GM12878 (cell line): ENCODE results near the gene TM4SF18. TPM values are rescaled to one million over a fixed set of nuclear protein-coding genes. Genes with fewer than 3 reads are reported as not detected.

Experiments
- ATAC-seq: fragments of 200-7000 bp; cut with Tn5 transposase; 3 replicates; pipeline ENCODE4 v1.9.1; 2020; ENCODE audit warnings: mild to moderate bottlenecking, moderate library complexity
- BruUV-seq: library from RNA; stranded (reverse); fragments of 400-500 nt; replicated peaks from 2 replicates; lab custom pipeline; 2021; lab: Mats Ljungman, UMichigan
- CTCF ChIA-PET: fragments of 300-600 bp; sonication (Branson Sonifier 250); formaldehyde crosslinking; extraction: SDS; loops from one replicate; lab custom pipeline; 2021; ENCODE audit warnings: inconsistent platforms; lab: Yijun Ruan, JAX
- POLR2A ChIA-PET: fragments of 350-600 bp; formaldehyde crosslinking; extraction: SDS; loops from one replicate; lab custom pipeline; 2021; ENCODE audit warnings: inconsistent platforms; lab: Charles Lee
- RAD21 ChIA-PET: fragments of 300-600 bp; sonication (Branson Sonifier 250); formaldehyde crosslinking; loops from one replicate; lab custom pipeline; 2023; ENCODE audit warnings: antibody characterized with exemption; ENCODE audit not compliant: unreplicated experiment; lab: Charles Lee
- SMC1A ChIA-PET: fragments of 300-600 bp; sonication (Branson Sonifier 250); formaldehyde crosslinking; loops from one replicate; lab custom pipeline; 2023; ENCODE audit not compliant: unreplicated experiment, uncharacterized antibody; lab: Charles Lee
- DNase-seq: peaks from one replicate; pipeline ENCODE4 v3.0.0-alpha.2; 2011; ENCODE audit warnings: low read depth, low spot score
- FAIRE-seq: peaks from 3 replicates; lab custom pipeline; 2011; peaks lifted over from hg19 to GRCh38; lab: Jason Lieb, UNC
- H2AFZ ChIP-seq: 2 replicates; pipeline ENCODE4 v1.6.0; 2011; ENCODE audit warnings: low read depth, low read length, control low read depth; ENCODE audit not compliant: control insufficient read depth
- H3K27ac ChIP-seq: 2 replicates; pipeline ENCODE4 v1.5.1; 2011; ENCODE audit warnings: control low read depth; ENCODE audit not compliant: control insufficient read depth, insufficient read depth
- H3K27me3 ChIP-seq, 2 experiments: replicated peaks in 1 of 2; 2 replicates each; pipeline versions ENCODE4 v1.6.0 to v1.6.1; 2011; ENCODE audit warnings: low read length in 1 of 2; ENCODE audit not compliant: control insufficient read depth in 2 of 2, insufficient read depth in 2 of 2
- H3K36me3 ChIP-seq, 2 experiments: 2 replicates each; pipeline ENCODE4 v1.5.1; 2011; ENCODE audit warnings: low read length in 1 of 2; ENCODE audit not compliant: control insufficient read depth in 2 of 2, insufficient read depth in 2 of 2
- H3K4me1 ChIP-seq: 2 replicates; pipeline ENCODE4 v1.6.1; 2011; ENCODE audit warnings: mild to moderate bottlenecking, low read length, moderate library complexity, mixed read lengths; ENCODE audit not compliant: control insufficient read depth, insufficient read depth
- H3K4me2 ChIP-seq: 2 replicates; pipeline ENCODE4 v1.6.0; 2011; ENCODE audit warnings: control low read depth; ENCODE audit not compliant: control insufficient read depth, insufficient read depth
- H3K4me3 ChIP-seq: fragments of 200-600 bp; sonication (generic); 2 replicates; pipeline ENCODE4 v1.5.1; 2016
- H3K79me2 ChIP-seq: 2 replicates; pipeline ENCODE4 v1.6.0; 2011; ENCODE audit warnings: low read length; ENCODE audit not compliant: control insufficient read depth, insufficient read depth
- H3K9ac ChIP-seq: 2 replicates; pipeline ENCODE4 v1.8.0; 2011; ENCODE audit warnings: low read length, control low read depth, mixed read lengths; ENCODE audit not compliant: control insufficient read depth, insufficient read depth
- H3K9me3 ChIP-seq: replicated peaks from 3 replicates; pipeline ENCODE4 v1.5.1; 2011; ENCODE audit warnings: mild to moderate bottlenecking, low read length; ENCODE audit not compliant: control insufficient read depth, insufficient read depth
- H4K20me1 ChIP-seq: 2 replicates; pipeline ENCODE4 v1.6.0; 2011; ENCODE audit not compliant: control insufficient read depth, insufficient read depth
- BMI1 ChIP-seq: fragments of 450-650 bp; IDR thresholded peaks from 2 replicates; pipeline ENCODE4 v1.6.1; 2016; ENCODE audit warnings: mild to moderate bottlenecking, moderate library complexity, borderline replicate concordance
- E2F8 ChIP-seq: fragments of 450-650 bp; IDR thresholded peaks from 2 replicates; pipeline ENCODE4 v1.6.1; 2018; ENCODE audit warnings: mild to moderate bottlenecking, low read depth, moderate library complexity; ENCODE audit not compliant: partially characterized antibody
- EGR1 ChIP-seq, 2 experiments: IDR thresholded peaks; 1 replicate in 1 of 2; 2 replicates in 1 of 2; pipeline ENCODE4 v1.6.1; 2011 to 2012; ENCODE audit warnings: low read depth in 2 of 2, low read length in 2 of 2, borderline replicate concordance in 1 of 2, mild to moderate bottlenecking in 1 of 2, moderate library complexity in 1 of 2
- MXI1 ChIP-seq: fragments of 150-350 bp; IDR thresholded peaks from 2 replicates; pipeline ENCODE4 v1.6.1; 2011; ENCODE audit warnings: low read depth, mild to moderate bottlenecking, inconsistent platforms, low read length, improper control_type of control experiment
- NFYA ChIP-seq: IDR thresholded peaks from 2 replicates; pipeline ENCODE4 v1.6.1; 2011; ENCODE audit warnings: low read depth, mild to moderate bottlenecking, low read length, improper control_type of control experiment, borderline replicate concordance
- PBX3 ChIP-seq: IDR thresholded peaks from 2 replicates; pipeline ENCODE4 v1.6.1; 2011; ENCODE audit warnings: mild to moderate bottlenecking, low read depth, low read length, moderate library complexity; ENCODE audit not compliant: insufficient replicate concordance
- PML ChIP-seq: IDR thresholded peaks from 2 replicates; pipeline ENCODE4 v1.6.1; 2012; ENCODE audit warnings: low read length, inconsistent platforms
- POLR2A ChIP-seq: IDR thresholded peaks from 2 replicates; pipeline ENCODE4 v1.6.1; 2011; ENCODE audit warnings: low read depth, mild to moderate bottlenecking, low read length
- RBBP5 ChIP-seq: fragments of 200-600 bp; sonication (generic); conservative IDR thresholded peaks from 2 replicates; pipeline ENCODE4 v1.6.1; 2016
- RELA ChIP-seq: fragments of 450-650 bp; IDR thresholded peaks from 2 replicates; pipeline ENCODE4 v1.8.0; 2014; ENCODE audit warnings: borderline replicate concordance; ENCODE audit not compliant: partially characterized antibody
- TARDBP ChIP-seq: IDR thresholded peaks from 2 replicates; pipeline ENCODE4 v1.6.1; 2016; ENCODE audit warnings: borderline replicate concordance
- TCF3 ChIP-seq: IDR thresholded peaks from 2 replicates; pipeline ENCODE4 v1.6.1; 2012; ENCODE audit warnings: low read depth, mild to moderate bottlenecking, low read length, borderline replicate concordance; ENCODE audit not compliant: insufficient read depth
- ZNF24 ChIP-seq: fragments of 450-650 bp; IDR thresholded peaks from 2 replicates; pipeline ENCODE4 v1.6.1; 2017; ENCODE audit warnings: antibody characterized with exemption, mild to moderate bottlenecking
- ZNF687 ChIP-seq: fragments of 450-650 bp; IDR thresholded peaks from 2 replicates; pipeline ENCODE4 v1.6.1; 2017; ENCODE audit warnings: mild to moderate bottlenecking, moderate library complexity
- WGBS: methylation state at CpG from one replicate; pipeline ENCODE4 v1.1.6; 2016; ENCODE audit warnings: low lambda C conversion rate; ENCODE audit not compliant: insufficient replicate concordance, insufficient coverage; ENCODE audit errors: missing lambda C conversion rate; 5-methylcytosine and 5-hydroxymethylcytosine counted together
- in situ Hi-C: fragments of 300-500 bp; cut with MboI; formaldehyde crosslinking; loops from 9 replicates; pipeline ENCODE4 v1.14.3; 2018; ENCODE audit warnings: mixed read lengths
- intact Hi-C: fragments of 100-400 bp; cut with micrococcal nuclease; formaldehyde crosslinking; loops from one replicate; pipeline ENCODE4 v1.14.2; 2022; ENCODE audit not compliant: unreplicated experiment
- polyA plus RNA-seq, 11 experiments: library from polyadenylated mRNA; depleted of rRNA in 4 of 11; unstranded in 6 of 11; stranded (reverse) in 5 of 11; fragments of >200 nt; fragmentation: Nextera tagmentation in 4 of 11; fragmentation: Illumina TruSeq in 1 of 11; extraction: Ambion mirVana in 4 of 11; extraction: Trizol in 1 of 11; gene quantifications; 1 replicate in 1 of 11; 2 replicates in 10 of 11; pipeline versions ENCODE4 v1.2.1 to v1.2.3, GENCODE V29; 2011 to 2016; ENCODE audit warnings: inconsistent platforms in 2 of 11, missing spikeins in 2 of 11, low read depth in 1 of 11
- total RNA-seq, 4 experiments: library from RNA; depleted of rRNA in 3 of 4; stranded (reverse); fragments of >200 nt in 3 of 4; fragmentation: Illumina TruSeq in 1 of 4; extraction: Trizol in 1 of 4; gene quantifications; 2 replicates each; pipeline versions ENCODE4 v1.2.1 to v1.2.3, GENCODE V29; 2013 to 2021

TM4SF18 gene
- total and polyA plus RNA-seq, 10 of the 15 experiments (the other 5 are each of a cell fraction or from before 2014, with no cell fraction given) = 0.01 TPM; not detected in 9

GRCh38 chr3:149269687-149270086 is 63.7 kb downstream of the TM4SF18 start:
- ChIA-PET POLR2A (no interaction called here), SMC1A (interaction anchor here (1.4 to 2.0 kb wide), 2 partner anchors 140 to 149 kb away, joined by 3 to 8 read pairs; partner anchors contain the start of gene HPS3), CTCF (interaction anchor here (2.0 to 2.4 kb wide), 3 partner anchors 141 to 314 kb away, joined by 4 to 28 read pairs (median 10); partner anchors contain the start of gene HPS3), RAD21 (interaction anchor here (2.6 kb wide), 1 partner anchor 149 kb away, joined by 12 read pairs; no protein-coding TSS in a partner anchor)
- Histone ChIP-seq H3K79me2 (no peaks in the 10 kb centered on the region), H3K27ac (no peak overlapping the region), H3K9me3 (no peaks in the 10 kb centered on the region), H3K4me3 (no peak overlapping the region), H3K36me3 (no peaks in the 10 kb centered on the region), H3K4me2 (no peak overlapping the region), H2AFZ (no peak overlapping the region), H3K9ac (no peak overlapping the region), H3K27me3 (no peaks in the 10 kb centered on the region), H4K20me1 (no peaks in the 10 kb centered on the region), H3K4me1 (0 out of 2 replicates have a peak, but pooled peaks cover 2% of the 10 kb centered on the region)
- 90% methylated on average over 7 of the region's 7 CpGs for WGBS
- ATAC-seq = no peak
- FAIRE-seq = no peak
- intact Hi-C loops (loop anchor here (10.0 kb wide), 2 partner anchors 65 to 405 kb away; partner anchors contain the start of gene CPA3), in situ Hi-C loops (loop anchor here (5.0 to 10.0 kb wide), 3 partner anchors 152 to 405 kb away; partner anchors contain the start of gene CPA3)
- no peak for DNase-seq
- no TSS peak for BruUV-seq
- TF ChIP-seq TARDBP = no peak
- no peak for TF ChIP-seq E2F8
- TF ChIP-seq BMI1 = no peak
- no peak for TF ChIP-seq NFYA
- TF ChIP-seq PML = no peak
- TF ChIP-seq PBX3 = no peak
- TF ChIP-seq MXI1 = no peak
- no peak for TF ChIP-seq ZNF24
- no peak for TF ChIP-seq EGR1 (IDR thresholded peaks at IDR 0.05; ENCODE audit: borderline replicate concordance in 1 of 2, low read depth in 2 of 2, low read length in 2 of 2)
- no peak for TF ChIP-seq TCF3
- no peak for TF ChIP-seq POLR2A
- no peak for TF ChIP-seq RELA
- TF ChIP-seq RBBP5 = no peak
- no peak for TF ChIP-seq ZNF687
